OCI-LY7 (cell line): ENCODE measurements around the gene PRR7.

Experiments
- CTCF ChIP-seq: fragments of 200-600 bp; sonication (generic); conservative IDR thresholded peaks from 2 replicates; pipeline ENCODE4 v1.5.1; 2014; ENCODE audit warnings: mild to moderate bottlenecking, antibody characterized with exemption, low read length, moderate library complexity, mixed read lengths
- EZH2phosphoT487 ChIP-seq: fragments of 200-600 bp; sonication (generic); IDR thresholded peaks from 2 replicates; pipeline ENCODE4 v1.6.1; 2018; ENCODE audit warnings: low read depth, borderline replicate concordance, mild to moderate bottlenecking, mixed run types, antibody characterized with exemption, low read length, moderate library complexity, mixed read lengths

GRCh38 chr5:177405805-177406204, 40.8 kb upstream of the PRR7 start:
- TF ChIP-seq CTCF (no peak), EZH2phosphoT487 (no peak)
